A204.1 (cell line): ENCODE data around the gene HRH1.
"Not testable (repeated sequence)": the region's sequence is repeated elsewhere in the genome, so short reads cannot be mapped to it uniquely, and the experiment has no call there.

ENCODE experiments used
- FAIRE-seq: peaks from 2 replicates; lab custom pipeline; 2012; peaks lifted over from hg19 to GRCh38; lab: Jason Lieb, UNC

The HRH1 gene

GRCh38 chr3:11143476-11143875 lies 10.8 kb upstream of the HRH1 start:
- FAIRE-seq: no peak

- no peak for FAIRE-seq
Measured at GRCh38 chr3:11144996-11145395, 9.3 kb upstream of the HRH1 start.

DNA sequence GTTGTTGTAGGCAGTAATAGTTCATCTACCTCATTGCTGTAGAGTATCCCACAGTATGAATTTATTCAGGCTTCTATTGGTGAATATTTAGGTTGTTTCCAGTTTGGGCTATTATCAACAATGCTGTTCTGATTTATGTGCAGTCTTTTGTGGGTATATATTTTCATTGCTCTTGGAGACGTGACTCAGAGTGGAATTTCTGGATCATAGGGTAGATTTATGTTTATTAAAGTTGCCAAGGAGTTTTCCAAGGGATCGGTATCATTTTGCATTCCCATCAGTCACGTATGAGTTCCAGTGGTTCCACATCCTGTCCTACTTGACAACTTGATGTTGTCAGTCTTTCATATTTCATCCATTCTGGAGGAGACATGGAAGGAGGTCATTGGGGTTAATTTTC lies 8.4 kb upstream of the HRH1 start:
- no peak for FAIRE-seq

DNA sequence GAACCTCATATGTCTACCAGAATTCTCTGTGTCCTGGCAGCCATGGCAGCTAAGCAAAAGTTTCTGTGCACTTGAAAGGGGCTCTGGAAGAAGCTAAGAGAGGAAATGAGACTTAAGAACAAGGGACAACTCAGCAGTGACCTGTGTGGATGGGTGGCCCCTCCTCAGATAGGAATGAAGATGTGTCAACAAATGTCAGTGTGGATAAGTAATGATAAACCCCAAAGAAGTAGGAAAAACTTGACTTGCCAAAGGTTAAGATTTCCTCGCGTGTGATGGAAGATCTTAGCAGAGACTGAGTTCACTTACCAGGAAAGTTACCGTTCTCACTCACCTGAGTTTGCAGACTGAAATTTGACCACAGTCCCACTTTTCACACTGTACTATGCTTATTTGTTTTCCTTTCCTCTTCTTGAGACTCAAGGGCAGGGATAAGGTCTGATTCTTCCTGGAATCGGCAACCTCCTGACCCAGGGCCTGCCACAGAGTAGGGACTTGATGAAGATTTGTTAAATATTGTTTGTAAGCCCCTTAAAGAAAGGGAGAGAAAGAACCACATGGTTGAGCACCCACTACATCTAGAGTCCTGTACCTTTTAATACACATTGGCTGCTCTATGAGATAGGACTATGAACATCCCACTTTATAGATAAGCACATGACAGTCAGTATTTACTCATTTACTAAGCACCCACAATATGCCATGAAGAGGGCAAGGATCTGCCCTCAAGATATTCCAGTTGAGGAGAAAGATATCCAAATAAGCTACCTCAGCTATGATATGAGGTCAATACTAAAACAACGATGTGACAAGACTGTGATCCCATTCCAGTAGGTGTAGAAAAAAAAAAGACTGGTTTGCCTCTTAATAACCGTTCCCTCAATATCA lies 7.3 kb upstream of the HRH1 start:
- no peak for FAIRE-seq

DNA sequence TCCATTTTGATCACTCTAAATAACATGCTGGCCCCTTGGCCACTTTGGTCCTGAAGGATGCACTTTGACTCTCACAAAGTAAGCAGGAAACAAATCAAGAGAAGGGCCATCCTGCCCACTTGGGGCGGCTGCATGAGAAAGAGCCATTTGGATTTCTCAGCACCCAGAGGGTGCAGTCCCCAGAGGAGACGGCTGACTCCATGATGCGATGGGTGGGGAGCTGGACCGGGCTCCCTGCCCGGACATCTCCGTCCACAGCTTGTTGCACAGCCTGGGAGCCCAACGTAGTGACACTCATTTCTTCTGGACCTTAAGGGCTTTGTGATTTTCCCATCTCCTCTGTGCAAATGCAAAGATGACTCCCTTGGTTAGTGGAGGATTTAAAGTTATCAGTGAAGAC lies 4.0 kb upstream of the HRH1 start:
- no peak for FAIRE-seq

- FAIRE-seq: no peak
Measured at GRCh38 chr3:11152301-11152700, 2.0 kb upstream of the HRH1 start.

- FAIRE-seq: no peak
Measured at GRCh38 chr3:11154953-11155325, 646 bp downstream of the HRH1 start.

DNA sequence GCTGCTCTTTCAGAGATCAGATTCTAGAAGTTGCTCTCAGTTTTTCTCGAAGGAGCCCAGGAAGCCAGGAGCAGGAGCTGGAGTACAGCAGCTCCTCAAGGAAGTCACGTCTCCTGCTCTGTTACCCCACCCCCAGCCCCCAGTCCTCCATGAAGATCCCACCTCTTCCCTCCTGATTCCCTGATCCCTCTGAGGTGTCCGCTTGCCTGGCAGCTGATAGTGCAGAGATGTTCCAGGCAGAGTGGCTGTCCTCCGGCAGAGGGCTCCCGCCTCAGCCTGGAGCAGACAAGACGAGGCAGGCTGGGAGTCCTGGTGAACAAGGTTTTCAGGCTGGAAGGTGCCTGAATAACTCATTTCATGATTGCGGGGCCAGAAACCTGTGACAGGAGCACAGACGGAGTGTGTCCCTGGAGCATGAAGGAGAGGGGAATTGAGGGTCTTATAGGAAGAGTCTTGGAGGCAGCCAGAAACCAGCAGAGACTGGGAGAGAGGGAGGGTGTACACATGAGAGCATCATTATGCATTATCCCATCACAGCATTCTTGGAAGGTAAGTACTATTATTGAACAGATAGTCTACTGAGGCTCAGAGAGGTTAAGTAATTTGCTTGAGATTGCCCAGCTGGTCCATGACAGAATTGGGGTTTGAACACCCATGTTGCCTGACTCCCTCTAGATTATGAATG lies 1.2 kb downstream of the HRH1 start:
- FAIRE-seq: no peak

GRCh38 chr3:11156026-11156410 lies 1.7 kb downstream of the HRH1 start:
- no peak for FAIRE-seq

DNA sequence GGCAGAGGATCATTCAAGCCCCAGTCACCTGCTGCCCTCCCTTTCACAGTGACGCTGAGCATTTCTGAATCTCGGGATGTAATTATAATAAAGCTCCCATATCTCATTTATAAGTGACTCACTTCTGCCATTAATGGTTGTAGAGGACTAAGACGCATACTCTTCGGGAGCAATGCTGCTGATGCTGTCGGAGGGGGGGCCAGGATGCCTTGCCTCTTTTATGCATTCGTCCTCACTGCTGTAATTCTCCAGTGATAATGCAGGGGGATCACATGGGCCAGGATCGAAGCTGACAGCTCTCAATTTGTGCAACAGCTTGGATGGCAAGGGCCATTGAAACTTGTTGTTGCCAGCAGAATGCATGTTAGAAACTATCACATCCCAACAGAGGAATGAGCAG lies 3.1 kb downstream of the HRH1 start:
- FAIRE-seq: no peak

DNA sequence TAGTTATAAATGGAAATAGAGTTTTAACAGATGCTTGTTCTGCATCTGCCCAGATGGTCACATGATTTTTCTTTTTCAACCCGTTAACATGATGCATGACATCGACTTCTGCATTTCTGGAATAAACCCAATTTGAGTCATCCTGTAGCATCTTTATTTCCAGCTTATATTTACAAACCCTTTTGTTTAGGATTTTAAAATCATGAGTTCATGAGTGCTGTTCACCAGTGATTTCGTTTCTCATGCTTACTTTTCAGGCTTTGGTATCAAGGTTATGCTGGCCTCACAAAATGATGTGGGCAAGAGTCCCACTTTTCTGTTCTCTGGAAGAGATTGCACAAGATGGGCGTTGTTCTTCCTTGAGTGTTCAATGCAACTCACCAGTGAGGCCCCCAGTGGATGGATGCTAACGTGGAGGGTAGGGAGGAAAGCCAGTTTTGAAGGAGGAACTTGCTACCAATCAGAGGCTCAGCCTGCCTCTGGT lies 5.2 kb downstream of the HRH1 start:
- no peak for FAIRE-seq

GRCh38 chr3:11161666-11162065 lies 7.4 kb downstream of the HRH1 start:
- no peak for FAIRE-seq

DNA sequence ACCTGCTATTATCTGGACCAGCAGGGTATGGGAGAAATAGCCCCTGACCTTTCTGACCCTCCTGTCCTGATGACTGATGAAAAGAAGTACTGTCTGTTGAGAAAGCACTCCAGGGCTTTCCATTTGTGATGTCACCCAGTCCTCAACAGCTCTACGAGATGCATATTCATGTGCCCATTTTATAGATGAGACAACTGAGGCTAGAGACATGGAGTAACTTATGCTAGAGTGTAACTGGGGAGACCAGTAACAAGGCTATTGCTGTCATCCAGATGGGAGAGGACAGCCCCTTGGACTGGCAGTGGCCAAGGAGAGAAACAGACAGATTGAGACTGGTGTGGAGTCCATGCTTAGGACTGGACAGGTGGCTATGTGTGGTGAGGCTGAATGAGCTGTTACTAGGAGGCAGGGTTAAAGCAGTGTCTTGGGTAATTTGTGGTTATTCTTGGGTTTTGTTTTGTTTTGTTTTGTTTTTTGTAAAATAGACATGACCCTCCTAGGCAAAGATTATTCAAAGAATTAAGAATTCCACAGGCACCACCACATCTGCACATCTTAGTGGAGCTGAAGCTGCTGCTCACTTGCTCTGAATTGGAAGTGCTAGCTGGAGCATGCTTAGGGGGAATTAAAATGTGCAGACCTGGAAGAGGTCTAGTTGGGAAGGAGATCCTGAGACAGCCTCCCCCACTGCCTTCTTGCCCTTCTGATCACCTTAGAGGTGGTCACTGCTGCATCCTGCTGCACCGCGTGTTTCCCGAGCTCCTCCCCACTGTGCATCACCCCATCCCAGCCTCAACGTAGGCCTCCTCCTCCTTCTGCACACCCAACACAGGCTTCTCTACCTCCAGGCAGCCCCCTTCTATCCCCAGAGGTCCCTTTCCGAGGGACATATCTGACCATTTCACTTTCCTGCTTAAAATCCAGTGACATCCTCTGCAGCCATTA lies 8.4 kb downstream of the HRH1 start:
- FAIRE-seq: no peak

GRCh38 chr3:11164607-11165006 lies 10.3 kb downstream of the HRH1 start:
- FAIRE-seq: no peak

GRCh38 chr3:11165476-11165875 lies 11.2 kb downstream of the HRH1 start:
- FAIRE-seq: no peak

DNA sequence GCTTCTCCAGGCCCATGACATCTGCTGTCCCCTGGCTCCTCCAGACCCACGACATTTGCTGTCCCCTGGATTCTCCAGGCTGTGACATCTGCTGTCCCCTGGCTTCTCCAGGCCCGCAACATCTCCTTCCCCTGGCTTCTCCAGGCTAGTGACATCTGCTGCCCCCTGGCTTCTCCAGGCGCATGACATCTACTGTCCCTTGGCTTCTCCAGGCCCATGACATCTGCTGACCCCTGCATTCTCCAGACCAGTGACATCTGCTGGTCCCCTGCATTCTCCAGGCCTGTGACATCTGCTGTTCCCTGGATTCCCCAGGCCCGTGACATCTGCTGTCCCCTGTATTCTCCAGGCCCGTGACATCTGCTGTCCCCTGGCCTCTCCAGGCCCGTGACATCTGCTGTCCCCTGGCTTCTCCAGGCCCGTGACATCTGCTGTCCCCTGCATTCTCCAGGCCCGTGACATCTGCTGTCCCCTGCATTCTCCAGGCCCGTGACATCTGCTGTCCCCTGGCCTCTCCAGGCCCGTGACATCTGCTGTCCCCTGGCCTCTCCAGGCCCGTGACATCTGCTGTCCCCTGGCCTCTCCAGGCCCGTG lies 12.6 kb downstream of the HRH1 start:
- not testable (repeated sequence) for FAIRE-seq

- no peak for FAIRE-seq
Measured at GRCh38 chr3:11167590-11167989, 13.3 kb downstream of the HRH1 start.

DNA sequence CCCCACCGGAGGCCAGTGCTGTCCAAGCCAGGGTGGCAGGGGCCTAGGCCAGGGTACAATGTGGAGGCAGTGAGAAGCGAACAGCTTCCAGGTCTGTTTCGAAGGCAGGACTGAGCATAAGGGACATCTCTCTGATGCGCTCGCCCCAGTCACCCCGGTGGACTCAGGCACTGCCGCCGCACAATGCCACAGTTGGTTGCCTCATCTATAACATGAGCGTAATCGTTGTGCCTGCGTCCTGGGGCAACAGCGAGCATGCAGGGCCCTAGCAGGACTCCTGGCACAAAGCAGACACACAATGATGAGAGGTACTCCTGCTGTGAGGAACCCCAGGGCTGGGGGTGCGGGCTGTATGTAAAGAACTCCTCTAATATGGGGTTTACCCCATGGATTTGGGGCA lies 14.1 kb downstream of the HRH1 start:
- no peak for FAIRE-seq

- FAIRE-seq: no peak
Measured at GRCh38 chr3:11168881-11169805, 14.8 kb downstream of the HRH1 start.

GRCh38 chr3:11170052-11170770 lies 15.9 kb downstream of the HRH1 start:
- FAIRE-seq: no peak
